LNCAP (cell line): ENCODE measurements around the gene FSHR.

Source experiments
- TF ChIP-seq, protein P1 (sequence below): fragments of 450-650 bp; IDR thresholded peaks from 2 replicates; pipeline ENCODE4 v1.5.1; 2017; ENCODE audit warnings: mild to moderate bottlenecking

FSHR gene

DNA sequence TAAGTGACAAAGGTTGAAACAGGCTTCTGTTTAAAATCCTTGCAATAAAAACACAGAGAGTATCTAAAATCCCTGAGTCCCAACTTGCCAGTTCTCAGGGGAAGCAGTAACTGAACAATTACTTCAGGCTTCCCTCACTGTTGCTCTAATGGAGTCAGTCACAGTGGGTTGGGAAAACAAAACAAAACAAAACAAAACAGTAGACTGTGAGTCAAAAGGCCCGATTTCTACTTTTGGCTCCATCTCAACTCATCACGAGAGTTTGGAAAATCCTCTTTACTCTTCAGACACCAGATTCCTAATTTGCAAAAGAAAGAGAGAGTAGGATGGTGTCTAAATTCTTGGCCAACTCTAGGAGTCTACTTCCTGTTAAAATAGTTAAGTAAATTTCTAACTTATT, 1.1 kb downstream of the FSHR start:
- TF ChIP-seq, protein P1, sequence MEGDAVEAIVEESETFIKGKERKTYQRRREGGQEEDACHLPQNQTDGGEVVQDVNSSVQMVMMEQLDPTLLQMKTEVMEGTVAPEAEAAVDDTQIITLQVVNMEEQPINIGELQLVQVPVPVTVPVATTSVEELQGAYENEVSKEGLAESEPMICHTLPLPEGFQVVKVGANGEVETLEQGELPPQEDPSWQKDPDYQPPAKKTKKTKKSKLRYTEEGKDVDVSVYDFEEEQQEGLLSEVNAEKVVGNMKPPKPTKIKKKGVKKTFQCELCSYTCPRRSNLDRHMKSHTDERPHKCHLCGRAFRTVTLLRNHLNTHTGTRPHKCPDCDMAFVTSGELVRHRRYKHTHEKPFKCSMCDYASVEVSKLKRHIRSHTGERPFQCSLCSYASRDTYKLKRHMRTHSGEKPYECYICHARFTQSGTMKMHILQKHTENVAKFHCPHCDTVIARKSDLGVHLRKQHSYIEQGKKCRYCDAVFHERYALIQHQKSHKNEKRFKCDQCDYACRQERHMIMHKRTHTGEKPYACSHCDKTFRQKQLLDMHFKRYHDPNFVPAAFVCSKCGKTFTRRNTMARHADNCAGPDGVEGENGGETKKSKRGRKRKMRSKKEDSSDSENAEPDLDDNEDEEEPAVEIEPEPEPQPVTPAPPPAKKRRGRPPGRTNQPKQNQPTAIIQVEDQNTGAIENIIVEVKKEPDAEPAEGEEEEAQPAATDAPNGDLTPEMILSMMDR: no peak

DNA sequence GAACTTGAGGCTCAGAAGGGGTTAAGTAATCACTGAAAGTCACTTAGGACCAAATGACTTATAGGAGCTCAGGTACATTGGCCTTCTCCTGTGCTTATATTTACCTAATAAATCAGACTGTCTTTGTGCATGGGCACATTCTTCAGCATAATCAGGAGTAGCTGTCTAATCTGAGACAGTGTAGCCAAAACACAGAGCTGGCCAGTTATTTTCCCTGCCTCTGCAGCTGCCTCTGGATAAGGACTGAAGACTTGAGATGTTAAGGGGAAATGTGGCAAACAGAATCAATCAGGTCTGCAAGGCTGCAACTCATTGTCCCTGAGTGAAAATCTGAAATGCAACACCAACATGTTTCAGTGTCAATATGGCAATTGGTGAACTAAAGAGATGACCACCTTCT, 1.5 kb downstream of the FSHR start:
- TF ChIP-seq, protein P1: no peak

DNA sequence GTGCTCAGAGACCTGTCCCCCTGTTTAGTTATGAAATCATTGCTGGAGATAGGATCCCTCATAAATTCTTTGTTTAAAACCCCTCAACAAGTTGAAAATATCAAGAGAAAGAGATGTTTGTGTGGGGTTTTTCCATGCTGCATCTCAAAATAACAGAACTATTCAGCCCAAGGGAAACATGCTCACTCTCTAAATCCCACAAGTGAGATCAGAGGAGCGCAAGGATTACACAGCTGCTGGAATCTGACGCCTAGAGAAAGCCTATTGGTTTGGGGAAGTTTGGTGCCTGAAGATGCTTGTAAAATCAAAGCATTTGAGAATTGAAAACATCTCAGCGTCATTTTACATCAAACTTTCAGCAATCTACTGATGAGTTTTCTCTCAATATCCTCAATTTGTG, 7.9 kb downstream of the FSHR start:
- TF ChIP-seq, protein P1: no peak

DNA sequence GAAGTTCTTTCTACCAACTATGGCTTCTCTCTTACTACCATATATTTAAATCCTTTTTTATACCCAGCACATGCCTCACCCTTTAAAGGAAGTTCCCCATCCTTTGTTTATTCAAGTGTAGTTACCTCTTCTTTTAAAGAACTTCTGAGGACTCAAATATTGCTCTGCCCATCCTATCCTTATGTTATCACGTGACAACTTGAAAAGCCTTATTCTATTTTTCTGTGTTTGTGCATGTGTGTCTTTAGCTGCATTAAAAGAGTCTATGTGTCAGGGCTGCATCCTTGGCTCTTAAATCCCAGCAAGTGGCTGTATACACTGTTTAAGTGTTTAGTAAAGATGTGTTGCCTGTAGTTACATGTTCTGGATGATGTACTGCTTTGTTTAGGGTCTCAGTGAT, 22.5 kb downstream of the FSHR start:
- TF ChIP-seq, protein P1: no peak

DNA sequence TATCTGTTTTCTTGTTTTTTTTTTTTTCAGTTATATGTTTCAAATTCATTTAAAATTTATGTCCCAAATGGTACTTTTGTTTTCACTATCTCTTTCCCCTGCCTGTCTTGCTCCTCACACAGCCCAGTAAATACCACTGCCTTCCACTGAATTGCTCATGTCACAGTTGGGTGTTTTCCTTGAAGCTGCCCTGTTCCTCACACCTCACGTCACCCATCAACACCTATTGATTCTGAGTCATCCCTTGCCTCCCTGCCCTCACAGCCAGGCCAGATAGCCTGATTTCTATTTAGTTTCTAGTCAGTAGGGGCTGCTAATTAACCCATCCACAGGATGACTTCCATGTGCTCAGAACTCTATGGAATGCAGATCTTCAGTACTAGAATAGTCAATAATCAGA, 25.3 kb downstream of the FSHR start:
- TF ChIP-seq, protein P1: no peak

DNA sequence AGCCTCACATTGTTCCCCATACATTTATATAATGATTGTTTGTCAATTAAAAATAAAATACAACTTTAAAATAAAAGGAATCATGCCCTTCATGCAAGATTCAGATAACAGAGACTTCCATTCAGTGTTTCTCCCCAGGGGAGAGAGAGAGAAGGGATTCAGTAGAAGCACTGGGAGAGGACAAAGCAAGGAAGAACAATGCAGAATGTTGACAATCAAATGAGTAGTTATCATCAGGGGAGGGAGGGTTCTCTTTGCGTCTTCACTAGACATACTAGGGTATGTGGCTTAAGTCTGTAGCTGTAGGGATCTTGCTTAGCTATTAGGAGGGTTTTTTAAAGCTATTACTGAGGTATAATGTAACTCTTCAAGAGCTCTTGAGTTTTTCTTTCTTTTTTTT, 30.7 kb downstream of the FSHR start:
- TF ChIP-seq, protein P1: no peak

DNA sequence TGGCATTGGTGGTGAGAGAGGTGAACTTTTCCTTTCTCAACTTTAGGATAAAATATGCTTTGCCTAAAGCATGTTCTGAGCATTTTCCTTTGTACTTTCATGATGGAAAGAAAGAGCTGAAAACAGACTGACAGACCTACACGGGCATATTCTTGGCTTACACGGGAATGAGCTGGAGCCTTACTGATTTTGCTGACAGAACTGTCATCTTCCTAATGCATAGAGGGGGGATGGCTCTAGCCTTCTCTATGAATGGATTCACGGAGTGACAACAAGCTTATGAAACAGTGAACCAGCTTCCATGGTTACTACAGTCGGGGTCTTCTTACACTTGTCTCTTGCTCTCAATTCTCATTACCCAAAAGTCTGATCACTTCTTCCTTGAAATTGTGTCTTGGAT, 32.2 kb downstream of the FSHR start:
- TF ChIP-seq, protein P1: no peak

DNA sequence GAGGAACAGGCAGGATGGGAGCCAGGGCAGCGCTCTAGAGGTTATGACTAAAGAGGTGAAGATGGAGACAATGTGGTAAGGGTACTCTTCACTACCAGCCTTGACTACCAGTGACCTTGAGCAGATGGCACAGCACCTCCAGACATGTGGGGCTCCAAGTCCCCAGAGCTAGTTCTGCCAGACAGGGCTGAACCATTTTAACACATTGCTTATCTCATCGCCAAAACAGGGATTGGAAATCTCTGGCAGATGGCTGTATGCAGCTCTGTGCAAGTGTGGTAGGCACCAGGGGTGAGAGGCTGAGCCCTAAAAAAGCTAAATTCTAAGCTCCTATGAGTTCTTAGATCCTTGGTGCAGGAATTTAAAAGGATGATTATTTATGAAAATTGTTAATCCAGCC, 41.3 kb downstream of the FSHR start:
- TF ChIP-seq, protein P1: no peak
